Gastroesophageal sphincter (tissue), 4 donors: ENCODE data around the gene SMAD2. TPM values are rescaled to one million over a fixed set of nuclear protein-coding genes. Genes with fewer than 3 reads are reported as not detected.

Source experiments
- ATAC-seq: fragments of 150-250 bp; one replicate; pipeline ENCODE4 v1.9.1; 2016; ENCODE audit warnings: mild to moderate bottlenecking, moderate library complexity
- H3K27ac ChIP-seq, 4 donors: fragments of 200-600 bp; sonication (generic) in 3 of 4; 1 replicate in 3 of 4; 2 replicates in 1 of 4; pipeline ENCODE4 v1.5.1; 2016 to 2019
- H3K27me3 ChIP-seq: fragments of 200-600 bp; sonication (generic); one replicate; pipeline ENCODE4 v1.5.1; 2019
- H3K36me3 ChIP-seq, 2 donors: fragments of 200-600 bp; sonication (generic); one replicate each; pipeline ENCODE4 v1.5.1; 2019; ENCODE audit warnings: control low read depth in 1 of 2
- H3K4me1 ChIP-seq, 3 donors: fragments of 200-600 bp; sonication (generic); 1 replicate in 2 of 3; 2 replicates in 1 of 3; pipeline ENCODE4 v1.5.1; 2016 to 2019; ENCODE audit warnings: control low read depth in 2 of 3
- H3K4me3 ChIP-seq, 2 donors: fragments of 200-600 bp; sonication (generic); one replicate each; pipeline ENCODE4 v1.5.1; 2019; ENCODE audit warnings: mild to moderate bottlenecking in 1 of 2, moderate library complexity in 1 of 2
- H3K9me3 ChIP-seq, 3 donors: fragments of 200-600 bp; sonication (generic); one replicate each; pipeline ENCODE4 v1.5.1; 2017 to 2019; ENCODE audit warnings: control low read depth in 2 of 3
- EP300 ChIP-seq: sonication (generic); formaldehyde crosslinking; IDR thresholded peaks from one replicate; pipeline ENCODE4 v1.6.1; 2017; ENCODE audit warnings: antibody characterized with exemption, mild to moderate bottlenecking
- POLR2A ChIP-seq, 2 donors: fragments of 450-650 bp; IDR thresholded peaks; one replicate each; pipeline ENCODE4 v1.6.1; 2017; ENCODE audit warnings: antibody characterized with exemption in 2 of 2, mild to moderate bottlenecking in 2 of 2, moderate library complexity in 1 of 2
- POLR2AphosphoS5 ChIP-seq: sonication (generic); formaldehyde crosslinking; IDR thresholded peaks from one replicate; pipeline ENCODE4 v1.6.1; 2017; ENCODE audit warnings: antibody characterized with exemption
- WGBS, 2 donors: methylation state at CpG; one replicate each; pipeline ENCODE4 v1.1.5; 2018; ENCODE audit warnings: low coverage in 1 of 2; 5-methylcytosine and 5-hydroxymethylcytosine counted together
- total RNA-seq, 4 donors: library from RNA; depleted of rRNA; stranded (reverse); fragments of >200 nt; gene quantifications; one replicate each; pipeline ENCODE4 v1.1.0, GENCODE V29; 2016
- TF ChIP-seq, protein P1 (sequence below), 4 experiments: fragments of 200-600 bp in 2 of 4; fragments of 450-650 bp in 2 of 4; sonication (generic) in 1 of 4; IDR thresholded peaks; one replicate each; pipeline ENCODE4 v1.5.1; 2017 to 2019; ENCODE audit warnings: antibody characterized with exemption in 4 of 4, mild to moderate bottlenecking in 2 of 4, moderate library complexity in 2 of 4

The SMAD2 gene
- total RNA-seq, 4 donors from 2014 or later = 76.5 to 143 (median 109) TPM

DNA sequence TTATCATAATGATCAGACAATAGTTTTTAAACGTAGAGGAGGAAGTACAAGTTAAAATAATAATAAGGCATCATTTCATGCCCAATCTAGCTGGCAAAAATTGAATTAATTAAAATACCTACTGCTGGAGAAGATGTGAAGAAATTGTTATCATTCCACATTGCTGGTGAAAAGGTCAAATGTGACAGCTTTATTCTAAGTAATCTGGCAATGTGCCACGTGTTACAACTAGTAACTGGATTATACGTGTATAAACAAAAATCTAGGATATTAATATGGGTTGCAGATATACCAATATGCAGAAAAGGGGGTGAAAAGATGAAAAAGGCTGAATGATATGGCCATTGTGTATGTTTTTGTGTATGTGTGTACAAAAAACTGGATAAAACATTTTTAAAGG, 32.4 kb downstream of the SMAD2 start:
- Histone ChIP-seq H3K27ac (no peak overlapping the region), H3K36me3 (peaks cover 0 to 24% of the 10 kb centered on the region in 2 donors), H3K4me3 (no peak overlapping the region), H3K4me1 (peaks cover 0 to 42% (median 6%) of the 10 kb centered on the region in 3 donors), H3K9me3 (no peaks in the 10 kb centered on the region), H3K27me3 (no peaks in the 10 kb centered on the region)
- ATAC-seq = no peak
- WGBS, 2 donors = 15 to 37% methylated on average over 3 of the region's 3 CpGs
- TF ChIP-seq POLR2A (IDR thresholded peaks at IDR 0.05) (no peak), POLR2AphosphoS5 (no peak), EP300 (no peak)
- TF ChIP-seq, protein P1, sequence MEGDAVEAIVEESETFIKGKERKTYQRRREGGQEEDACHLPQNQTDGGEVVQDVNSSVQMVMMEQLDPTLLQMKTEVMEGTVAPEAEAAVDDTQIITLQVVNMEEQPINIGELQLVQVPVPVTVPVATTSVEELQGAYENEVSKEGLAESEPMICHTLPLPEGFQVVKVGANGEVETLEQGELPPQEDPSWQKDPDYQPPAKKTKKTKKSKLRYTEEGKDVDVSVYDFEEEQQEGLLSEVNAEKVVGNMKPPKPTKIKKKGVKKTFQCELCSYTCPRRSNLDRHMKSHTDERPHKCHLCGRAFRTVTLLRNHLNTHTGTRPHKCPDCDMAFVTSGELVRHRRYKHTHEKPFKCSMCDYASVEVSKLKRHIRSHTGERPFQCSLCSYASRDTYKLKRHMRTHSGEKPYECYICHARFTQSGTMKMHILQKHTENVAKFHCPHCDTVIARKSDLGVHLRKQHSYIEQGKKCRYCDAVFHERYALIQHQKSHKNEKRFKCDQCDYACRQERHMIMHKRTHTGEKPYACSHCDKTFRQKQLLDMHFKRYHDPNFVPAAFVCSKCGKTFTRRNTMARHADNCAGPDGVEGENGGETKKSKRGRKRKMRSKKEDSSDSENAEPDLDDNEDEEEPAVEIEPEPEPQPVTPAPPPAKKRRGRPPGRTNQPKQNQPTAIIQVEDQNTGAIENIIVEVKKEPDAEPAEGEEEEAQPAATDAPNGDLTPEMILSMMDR (IDR thresholded peaks at IDR 0.05) = no peak

DNA sequence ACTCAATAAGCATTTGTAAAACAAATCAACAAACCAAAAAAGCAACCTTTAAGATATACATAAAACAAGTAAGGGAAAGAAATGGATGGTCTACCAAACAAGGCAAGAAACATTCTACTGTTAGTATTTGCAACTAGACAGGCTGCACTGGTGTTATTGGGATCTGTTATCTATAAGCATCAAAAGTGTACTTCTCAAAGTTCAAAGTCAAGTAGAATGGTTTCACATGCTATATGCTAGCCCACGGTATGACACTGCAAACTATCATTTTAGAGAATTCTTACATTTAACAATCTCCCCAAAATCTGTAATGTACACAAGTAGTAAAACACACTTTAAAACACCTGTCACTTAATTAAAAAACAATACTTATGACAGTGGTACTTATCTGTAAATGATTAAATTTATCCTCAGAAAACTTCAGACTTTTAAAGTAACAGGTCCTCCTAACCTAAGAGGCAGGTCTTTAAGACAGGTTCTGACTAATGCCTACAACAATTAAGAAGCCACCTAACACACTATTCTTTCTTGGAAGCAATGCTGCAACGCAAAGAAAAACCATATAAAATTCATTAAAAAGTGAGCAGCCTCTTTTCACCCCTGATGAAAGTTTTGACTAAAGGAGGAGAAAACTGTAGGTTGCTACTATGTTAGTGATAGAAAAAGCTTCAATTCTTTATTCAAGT, 34.8 kb downstream of the SMAD2 start:
- Histone ChIP-seq H3K27ac (no peak overlapping the region), H3K4me1 (peaks cover 0 to 35% (median 3%) of the 10 kb centered on the region in 3 donors), H3K36me3 (peaks cover 0 to 30% of the 10 kb centered on the region in 2 donors), H3K9me3 (no peaks in the 10 kb centered on the region), H3K4me3 (no peak overlapping the region), H3K27me3 (no peaks in the 10 kb centered on the region)
- 82 to 90% methylated on average over 2 of the region's 2 CpGs for WGBS, 2 donors
- ATAC-seq = no peak
- TF ChIP-seq POLR2AphosphoS5 (no peak), POLR2A (IDR thresholded peaks at IDR 0.05) (no peak), EP300 (no peak)
- TF ChIP-seq, protein P1 (IDR thresholded peaks at IDR 0.05) = no peak

GRCh38 chr18:47893939-47894699, 36.3 kb downstream of the SMAD2 start:
- TF ChIP-seq, protein P1 (IDR thresholded peaks at IDR 0.05) = no peak
- TF ChIP-seq EP300 (no peak), POLR2A (IDR thresholded peaks at IDR 0.05) (no peak), POLR2AphosphoS5 (no peak)
- peaks cover 0 to 33% of the 10 kb centered on the region in 2 donors for H3K36me3 ChIP-seq
- H3K4me1 ChIP-seq = peaks cover 0 to 35% (median 3%) of the 10 kb centered on the region in 3 donors
- H3K27me3 ChIP-seq = no peaks in the 10 kb centered on the region
- 76 to 93% methylated on average over 5 to 9 of the region's 9 CpGs for WGBS, 2 donors
- H3K4me3 ChIP-seq = no peak overlapping the region
- no peaks in the 10 kb centered on the region for H3K9me3 ChIP-seq
- no peak for ATAC-seq
- H3K27ac ChIP-seq = no peak overlapping the region

DNA sequence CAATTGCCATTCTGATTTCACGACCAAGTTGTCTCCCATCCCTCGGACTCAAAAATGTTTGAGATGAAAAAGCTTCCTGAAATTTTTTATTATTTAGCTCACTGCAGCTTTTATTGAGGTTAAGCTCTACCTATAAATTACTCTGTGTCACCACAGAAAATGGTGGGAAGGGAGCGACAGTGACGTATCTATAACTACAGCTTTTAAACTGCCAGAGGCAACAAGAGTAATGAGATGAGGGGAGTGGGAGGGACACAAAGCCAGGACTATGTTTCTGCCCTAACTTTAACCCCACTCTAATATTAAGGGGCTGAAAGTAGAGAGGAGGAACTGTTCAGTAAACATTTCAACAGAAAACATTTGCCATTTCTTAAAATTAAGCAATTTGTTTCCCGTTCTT, 37.4 kb downstream of the SMAD2 start:
- Histone ChIP-seq H3K36me3 (peaks cover 0 to 44% of the 10 kb centered on the region in 2 donors), H3K27me3 (no peaks in the 10 kb centered on the region), H3K27ac (no peak overlapping the region), H3K9me3 (no peaks in the 10 kb centered on the region), H3K4me1 (peaks cover 0 to 26% (median under 1%) of the 10 kb centered on the region in 3 donors), H3K4me3 (no peak overlapping the region)
- WGBS, 2 donors = 78 to 83% methylated on average over 4 to 5 of the region's 5 CpGs
- no peak for ATAC-seq
- TF ChIP-seq POLR2AphosphoS5 (no peak), EP300 (no peak), POLR2A (IDR thresholded peaks at IDR 0.05) (no peak)
- TF ChIP-seq, protein P1 (IDR thresholded peaks at IDR 0.05) = no peak
